Stimulated activated CD8-positive, alpha-beta memory T cell treated with anti-CD3 and anti-CD28 coated beads, Interleukin-7, amount 100 ng/mL, for 48 hours (primary cell): ENCODE data around the gene CHRNA4.

Source experiments
- DNase-seq, 2 donors: peaks; one replicate each; pipeline ENCODE4 v3.0.0-alpha.2; 2020; ENCODE audit warnings: low read depth in 1 of 2; ENCODE audit errors: extremely low read depth in 1 of 2

The CHRNA4 gene

DNA sequence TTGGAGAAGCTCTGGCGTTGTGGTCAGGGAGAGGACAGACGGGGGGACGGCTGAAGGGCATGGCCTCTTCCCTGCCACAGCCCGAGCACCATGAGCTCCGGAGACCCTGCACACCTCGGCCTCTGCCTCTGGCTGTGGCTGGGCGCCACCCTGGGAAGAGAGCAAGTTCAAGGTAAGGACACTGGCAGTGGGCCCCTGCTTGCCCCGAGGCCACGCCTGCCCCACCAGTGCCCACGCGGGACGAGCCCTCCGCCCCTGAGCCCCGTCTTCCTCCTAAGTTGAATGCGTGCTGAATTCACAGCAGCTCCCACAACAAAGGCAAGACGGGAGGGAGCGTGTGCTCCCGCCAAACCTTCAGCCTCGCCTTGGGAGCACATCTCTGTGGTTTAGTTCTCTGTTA is 66.1 kb downstream of the CHRNA4 start:
- DNase-seq = no peak

DNA sequence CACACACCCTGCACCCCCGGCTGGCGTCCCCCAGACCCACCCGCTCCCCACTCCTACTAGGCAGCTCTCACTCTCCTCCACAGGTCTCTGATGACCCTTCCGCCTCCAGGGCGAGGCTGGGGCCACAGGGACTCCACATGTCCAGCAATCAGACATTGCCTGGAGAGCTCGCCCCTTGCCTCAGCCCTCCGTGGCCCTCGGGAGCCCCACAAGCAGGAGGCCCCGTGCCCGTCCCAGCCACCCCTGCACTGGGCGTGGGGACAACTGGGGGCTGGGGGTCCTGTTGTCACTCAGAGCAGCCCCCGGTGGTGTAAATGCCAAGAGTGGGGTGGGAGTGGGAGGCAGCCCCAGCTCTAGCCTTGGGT is 66.6 kb downstream of the CHRNA4 start:
- no peak for DNase-seq

DNA sequence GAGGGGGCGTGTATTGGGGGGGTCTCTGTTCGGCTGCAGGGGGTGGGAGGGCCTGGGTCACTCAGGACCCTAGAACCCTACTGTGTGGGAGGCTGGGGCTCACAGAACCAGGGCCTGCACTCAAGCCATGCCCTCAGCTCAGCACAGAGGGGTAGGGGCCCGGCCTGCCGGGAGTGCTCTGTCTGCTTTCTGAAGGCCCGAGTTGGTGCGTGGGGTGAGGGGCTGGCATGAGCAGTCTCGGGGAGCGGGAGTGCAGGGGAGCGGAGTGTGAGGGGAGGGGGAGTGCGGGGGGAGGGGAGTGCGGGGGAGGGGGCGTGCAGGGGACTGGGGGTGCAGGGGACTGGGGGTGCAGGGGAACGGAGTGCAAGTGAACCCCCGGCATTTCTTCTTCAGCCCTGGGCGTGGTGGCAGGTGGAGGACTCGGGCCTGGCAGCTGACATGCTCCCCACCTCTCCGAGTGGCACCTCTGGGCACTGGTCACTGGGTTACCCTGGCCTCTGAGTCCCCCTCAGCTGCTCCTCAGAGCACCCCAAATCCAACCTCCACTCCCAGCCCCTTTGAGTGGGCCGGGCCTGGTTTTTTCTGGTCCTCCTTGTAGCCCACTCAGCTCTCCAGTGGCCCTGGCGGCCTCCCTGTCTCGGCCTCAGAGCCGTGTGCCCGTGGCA is 67.1 kb downstream of the CHRNA4 start:
- no peak for DNase-seq

DNA sequence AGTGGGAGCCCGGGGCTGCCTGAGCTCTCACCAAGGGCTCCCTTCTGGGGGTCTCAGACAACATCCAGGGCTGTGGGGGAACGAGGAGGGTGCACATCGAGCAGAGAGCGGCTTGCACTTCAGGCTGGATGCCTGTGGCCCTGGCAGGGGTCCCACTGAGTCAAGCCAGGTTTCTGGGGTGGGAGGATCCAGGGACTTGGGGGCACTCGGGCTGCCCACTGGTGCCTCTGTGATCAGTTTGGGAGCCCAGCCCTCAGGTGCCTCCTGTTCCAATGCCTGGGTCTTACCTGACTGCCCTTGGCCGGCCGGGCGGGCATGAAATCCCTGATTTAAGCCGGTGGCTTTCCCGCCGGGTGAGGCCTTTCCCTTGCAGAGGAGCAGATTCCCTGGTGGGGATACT is 67.7 kb downstream of the CHRNA4 start:
- no peak for DNase-seq
